GM21825 (cell line): ENCODE results near the gene SLC18A3.

Source experiments
- ATAC-seq: cut with Tn5 transposase; IDR thresholded peaks from one replicate; pipeline ENCODE4 v1.9.1; 2021; ENCODE audit warnings: mild to moderate bottlenecking, moderate library complexity; ENCODE audit not compliant: unreplicated experiment

The SLC18A3 gene

DNA sequence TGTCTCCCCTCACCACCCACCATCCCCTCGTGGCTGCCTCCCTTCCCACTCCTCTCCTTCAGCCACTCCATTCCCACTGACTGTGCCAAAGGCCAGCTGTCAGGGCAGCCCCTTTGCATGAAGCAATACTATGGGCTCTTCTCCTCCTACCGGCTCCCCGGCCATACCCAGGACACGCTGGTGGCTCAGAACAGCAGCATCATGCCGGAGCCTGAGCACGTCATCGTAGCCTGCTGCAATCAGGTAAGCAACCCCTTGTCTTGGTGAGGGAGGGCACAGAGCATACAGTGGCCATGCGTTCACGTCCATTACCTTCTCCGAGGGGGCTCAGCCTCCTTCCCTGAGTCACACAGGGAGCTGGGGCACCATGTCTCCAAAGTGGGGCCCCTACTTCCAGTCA, 15.3 kb downstream of the SLC18A3 start:
- no peak for ATAC-seq

DNA sequence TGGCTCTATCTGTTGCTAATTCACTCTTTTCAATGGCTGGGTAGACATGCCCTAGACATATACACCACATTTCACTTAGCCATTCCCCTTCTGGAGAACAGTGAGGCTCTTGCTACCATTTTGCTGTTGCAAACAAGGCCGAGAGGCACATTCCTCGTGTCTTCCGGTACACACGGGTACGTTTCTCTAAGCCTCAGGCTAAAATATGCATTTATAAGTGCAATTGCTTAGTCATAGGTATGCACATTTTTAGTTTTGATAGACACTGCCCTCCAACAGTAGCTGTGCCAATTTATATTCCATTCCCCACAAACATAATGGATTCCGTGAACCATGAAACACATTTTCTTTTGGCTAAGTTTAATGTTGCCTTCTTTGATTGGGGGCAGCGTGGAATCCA, 16.9 kb downstream of the SLC18A3 start:
- ATAC-seq, result no peak

DNA sequence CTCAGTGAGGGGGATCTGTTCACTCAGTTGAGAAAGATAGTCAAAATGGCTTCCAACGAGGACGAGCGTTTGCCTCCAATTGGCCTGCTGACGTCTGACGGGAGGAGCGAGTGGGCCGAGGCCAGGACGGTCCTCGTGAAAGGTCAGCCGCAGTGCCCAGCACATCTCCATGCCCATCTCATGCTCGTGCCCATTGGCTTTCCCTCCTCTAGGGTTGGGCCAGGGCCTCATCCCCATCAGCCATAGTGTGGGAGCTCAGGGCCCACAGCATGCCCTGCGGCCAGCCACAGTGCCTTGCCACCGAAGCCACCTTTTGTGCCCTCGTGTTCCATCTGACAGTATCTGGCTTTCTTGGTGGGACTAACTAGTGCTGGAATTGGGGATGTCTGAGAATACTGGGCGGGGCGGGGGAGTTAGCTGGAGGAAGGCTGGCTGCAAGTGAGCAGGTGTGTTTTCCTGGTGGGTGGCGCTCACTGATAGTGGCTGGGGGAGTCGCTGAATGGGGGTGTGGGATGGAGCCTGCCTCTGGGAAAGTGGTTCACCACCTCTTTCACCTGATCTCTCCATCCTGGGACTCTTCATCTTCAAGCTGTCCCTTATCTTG, 17.6 kb downstream of the SLC18A3 start:
- ATAC-seq, result no peak

DNA sequence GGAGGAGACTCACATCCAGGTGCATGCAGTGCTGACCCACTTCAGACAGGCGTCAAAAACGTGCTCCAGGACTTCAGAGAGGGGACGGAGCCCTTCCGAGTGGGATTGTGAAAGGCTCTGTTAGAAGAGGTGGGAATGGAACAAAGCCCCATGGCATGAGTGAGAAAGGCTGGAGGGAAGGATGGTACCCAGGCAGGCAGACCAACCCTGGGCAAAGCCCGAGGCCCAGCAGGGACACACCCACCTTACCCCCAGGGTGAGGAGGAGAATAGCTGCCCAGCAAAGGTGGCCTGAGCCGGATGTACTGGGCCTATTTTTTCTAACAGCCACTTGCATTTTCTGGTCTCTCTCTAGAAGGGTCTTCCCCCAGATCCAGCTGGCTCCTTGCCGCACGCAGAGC, 18.5 kb downstream of the SLC18A3 start:
- no peak for ATAC-seq

DNA sequence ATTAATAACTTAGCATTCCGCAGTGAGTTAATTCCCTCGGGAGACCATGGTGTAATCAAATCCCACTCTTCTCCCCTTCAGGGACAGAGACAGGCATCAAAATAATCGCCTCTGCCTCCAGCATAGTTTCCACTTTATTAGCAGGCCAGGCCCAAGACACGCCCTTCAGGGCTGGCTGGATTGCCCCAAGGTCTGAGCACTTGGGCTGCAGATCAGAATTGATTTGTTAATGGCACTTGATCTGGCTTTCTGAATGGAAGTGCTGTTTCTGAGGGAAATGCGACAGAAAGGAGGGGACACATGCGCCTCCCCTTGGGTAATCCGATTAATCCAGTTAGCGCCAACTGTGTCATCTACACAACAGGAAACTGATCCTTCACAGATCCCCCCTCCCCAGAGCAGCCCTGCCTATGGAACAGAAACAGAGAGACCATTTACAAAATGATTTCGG, 19.3 kb downstream of the SLC18A3 start:
- ATAC-seq, result no peak

DNA sequence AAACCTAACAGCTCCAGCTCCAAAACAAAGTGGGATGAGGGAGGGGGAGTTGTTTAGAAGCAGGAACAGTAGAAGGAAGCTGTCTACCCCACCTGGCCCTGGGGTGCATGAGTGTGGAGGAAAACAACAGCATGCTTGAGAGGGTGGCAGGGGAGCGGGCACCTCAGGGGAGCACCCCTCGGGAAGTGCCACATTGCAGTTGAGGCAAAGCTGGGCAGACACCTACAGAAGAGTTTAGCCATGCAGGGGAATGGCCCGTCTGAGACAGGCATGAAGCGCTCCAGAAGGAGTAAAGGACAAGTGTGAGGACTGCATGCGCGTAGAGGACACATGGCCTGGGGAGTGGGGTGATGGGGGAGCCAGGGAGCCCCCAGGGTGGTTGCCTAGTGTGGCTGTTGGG, 21.9 kb downstream of the SLC18A3 start:
- ATAC-seq, result no peak

DNA sequence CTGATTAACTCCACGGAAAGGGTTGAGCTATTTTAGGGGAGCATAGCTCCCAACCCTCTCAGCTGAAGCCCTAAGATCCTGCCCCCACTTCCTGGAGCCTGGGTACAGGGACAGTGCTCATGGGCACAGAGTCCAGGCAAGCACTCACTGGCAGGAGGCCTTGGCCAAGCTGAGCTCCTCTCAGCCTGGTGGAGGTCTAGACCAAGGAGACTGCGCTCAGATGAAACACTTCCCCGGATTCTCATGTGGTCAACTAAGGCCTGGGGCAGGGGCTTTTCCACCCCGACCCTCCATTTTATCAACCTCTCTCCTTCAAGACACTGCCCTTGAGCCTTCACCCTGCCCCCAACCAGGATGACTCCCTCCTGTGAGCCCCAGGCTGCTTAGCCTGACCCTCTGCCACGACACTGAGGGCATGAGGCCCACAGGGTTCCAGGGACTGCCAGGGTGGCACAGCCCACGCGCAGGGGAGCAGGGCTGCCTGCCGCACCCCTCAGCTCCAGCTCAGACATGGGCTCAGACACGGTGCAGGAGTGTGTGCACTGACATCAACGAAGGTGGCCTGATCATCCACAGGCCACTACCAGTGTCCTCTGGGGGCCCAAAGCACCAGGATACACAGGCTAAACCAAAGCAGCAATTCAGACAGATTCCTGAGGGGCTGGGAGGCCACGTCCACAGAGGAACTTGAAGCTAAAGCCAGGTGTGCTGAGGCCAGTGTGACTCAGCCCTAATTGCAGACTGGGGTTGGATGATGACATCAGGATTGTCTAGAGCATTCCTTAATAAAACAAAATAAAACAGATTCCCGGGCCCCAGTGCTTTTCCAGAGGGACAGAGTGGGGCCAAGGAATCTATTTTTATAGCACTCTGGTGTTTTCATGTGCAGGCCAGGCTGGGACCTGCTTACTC, 22.6 kb downstream of the SLC18A3 start:
- ATAC-seq, result no peak

DNA sequence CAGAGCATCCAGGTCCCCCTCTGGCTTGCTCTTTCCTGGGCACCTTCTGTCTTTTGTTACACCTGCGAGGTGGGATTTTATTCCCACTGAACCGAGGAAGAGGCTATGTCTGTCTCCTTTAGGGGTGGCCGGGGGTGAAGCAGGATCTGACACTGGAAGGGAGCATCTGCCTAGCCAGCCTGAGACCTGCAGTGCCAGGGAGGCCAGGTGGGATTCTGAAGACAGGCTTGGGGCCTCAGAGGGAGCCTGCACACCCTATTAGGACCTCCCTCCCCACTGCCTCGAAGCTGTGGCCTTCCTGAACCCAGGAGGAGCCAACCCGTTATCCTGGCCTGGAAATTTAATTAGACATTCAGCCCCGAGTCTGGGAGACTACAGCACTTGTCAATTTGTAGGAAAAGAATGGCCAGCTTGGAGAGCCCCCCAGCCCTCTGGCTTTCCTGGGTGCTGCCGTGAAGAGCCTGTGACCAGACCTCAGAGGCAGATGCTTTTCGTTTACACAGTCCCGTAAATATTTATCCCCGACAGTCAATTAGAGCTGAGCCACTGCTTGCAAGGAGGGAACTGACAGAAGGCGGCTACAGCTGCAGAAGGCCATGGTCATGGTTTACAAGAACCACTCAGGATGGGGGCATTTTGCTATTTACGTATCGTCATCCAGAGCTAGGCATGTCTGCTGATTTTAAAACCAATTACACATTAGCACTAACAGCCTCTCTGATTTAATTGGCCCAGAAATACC, 23.4 kb downstream of the SLC18A3 start:
- no peak for ATAC-seq

DNA sequence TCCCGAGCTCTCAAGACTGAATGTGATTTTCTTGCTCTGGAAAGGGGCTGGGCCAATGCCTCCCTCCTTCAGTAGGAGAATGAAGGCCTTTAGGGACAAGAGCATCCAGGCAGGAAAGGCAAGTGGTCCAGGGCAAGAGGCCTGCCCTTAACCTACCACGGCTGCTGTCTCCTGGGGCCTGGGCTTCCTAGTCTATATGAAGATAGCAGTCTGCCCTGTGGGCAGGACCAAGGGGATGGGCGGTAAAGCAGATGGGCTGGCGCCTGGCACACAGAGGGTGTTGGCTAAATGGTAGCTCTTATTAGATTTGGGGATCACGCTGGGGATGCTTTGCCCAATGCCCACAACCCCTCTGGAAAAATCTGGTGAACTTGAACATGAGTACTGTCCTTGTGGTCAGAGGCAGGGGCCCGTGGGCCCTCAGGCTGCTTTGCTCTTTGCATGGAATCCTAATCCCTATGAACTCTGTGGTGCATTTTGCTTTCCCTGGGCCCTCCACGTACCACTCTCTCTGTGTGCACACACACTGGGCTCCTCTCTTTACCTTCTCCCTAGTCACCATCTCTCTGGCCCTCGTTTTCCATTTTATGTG, 24.1 kb downstream of the SLC18A3 start:
- no peak for ATAC-seq

DNA sequence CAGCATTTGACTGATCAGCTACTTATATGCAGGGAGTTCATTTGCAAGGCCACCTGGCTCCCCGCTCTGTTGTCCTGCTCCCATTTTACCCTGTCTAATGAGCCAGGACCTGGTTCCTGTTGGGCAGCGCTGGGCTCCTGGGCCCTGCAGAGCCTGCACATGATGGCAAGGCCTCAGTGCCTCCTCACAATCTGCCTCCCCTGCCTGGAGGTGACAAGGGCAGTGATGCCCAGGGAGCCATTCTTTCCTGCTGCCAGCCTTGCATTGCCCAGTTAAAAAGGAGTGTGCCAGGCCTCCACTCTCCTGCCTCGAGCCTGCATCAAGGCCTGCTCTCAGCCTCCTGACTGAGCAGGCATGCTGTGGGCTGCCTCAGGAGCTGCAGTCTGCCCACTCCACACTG, 32.2 kb downstream of the SLC18A3 start:
- no peak for ATAC-seq

DNA sequence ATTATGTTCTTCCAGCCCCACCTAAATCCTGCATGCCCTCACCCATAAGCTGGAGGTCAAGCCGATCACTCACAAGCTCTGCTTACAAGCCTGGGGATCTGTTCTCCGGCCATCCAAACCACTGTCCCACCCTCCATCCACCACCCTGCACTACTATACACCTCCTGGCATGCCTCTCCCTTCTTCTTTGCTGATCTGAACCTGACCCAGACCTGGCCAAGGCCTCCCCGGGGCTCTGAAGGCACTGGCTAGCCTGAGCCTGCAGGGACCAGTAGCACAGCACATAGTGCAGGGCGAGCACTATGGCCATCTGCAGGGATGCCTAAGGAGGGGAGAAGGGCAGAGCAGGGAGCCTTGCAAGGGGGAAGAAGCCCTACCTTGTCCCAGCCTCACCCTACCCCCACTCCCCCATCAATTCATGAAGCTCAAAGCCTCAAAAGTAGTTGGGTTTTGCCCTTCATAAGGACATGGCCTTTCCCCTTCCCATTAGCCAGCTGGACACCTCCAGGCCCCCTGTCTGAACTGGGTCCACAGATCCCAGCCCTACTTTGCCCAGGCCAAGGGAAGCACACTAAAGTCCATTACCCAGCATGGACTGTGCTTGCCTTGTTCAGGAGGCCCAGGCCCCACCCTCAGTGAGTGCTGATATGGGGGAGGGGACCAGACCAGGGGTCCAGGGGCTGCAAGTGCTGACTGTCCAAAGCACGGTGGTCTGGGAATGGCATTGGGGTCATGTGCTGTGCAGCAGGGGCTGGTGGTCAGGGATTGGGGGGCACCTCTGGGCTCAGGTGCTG, 33.3 kb downstream of the SLC18A3 start:
- no peak for ATAC-seq

DNA sequence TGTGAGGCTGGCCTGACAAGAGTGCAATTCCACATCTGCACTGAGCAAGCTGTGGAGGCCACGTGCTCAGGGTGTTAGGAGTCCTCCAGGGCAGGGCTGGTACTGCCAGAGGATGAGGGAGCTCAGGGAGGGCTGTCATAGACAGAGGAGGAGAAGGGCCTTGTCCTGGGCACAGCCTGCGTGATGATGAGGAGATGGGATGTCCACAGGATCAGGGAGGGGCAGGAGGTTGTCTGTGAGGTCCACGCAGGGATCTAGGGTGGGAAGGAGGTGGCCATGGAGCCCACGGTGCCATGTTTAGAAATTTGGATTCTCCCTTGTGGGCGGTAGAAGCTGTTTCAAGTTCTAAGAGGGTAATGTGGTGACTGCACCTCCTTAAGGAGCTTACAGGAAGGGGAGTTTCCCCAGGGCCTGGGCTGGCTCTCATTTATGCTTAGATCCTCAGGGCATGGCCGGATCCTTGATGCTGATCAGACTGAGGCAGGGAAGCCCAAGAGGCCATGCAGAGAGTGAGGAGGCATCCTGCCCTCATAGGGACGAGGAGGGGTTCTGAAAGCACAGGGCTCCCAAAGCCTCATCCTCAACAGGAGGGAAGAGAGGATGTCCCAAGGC, 34.0 kb downstream of the SLC18A3 start:
- ATAC-seq, result no peak

DNA sequence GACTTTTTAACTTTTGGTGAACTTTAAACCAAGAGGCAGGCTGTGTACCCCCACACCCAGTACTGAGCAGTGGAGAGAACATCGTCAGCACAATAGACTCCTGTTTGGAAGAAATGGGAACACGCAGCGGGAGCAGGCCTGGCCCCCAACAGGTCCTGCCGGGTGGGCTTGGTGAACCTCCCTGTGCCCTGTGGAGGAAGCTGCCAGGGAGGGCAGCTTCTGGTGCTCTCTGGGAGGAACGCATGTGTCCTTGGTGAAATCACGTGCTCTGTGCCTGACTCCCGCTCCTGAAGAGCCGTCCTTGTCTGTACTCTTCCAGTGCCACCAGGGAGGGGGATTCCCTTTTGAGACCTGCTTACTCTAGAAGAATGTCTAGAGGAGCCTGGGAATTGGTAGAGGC, 35.3 kb downstream of the SLC18A3 start:
- ATAC-seq, result no peak

DNA sequence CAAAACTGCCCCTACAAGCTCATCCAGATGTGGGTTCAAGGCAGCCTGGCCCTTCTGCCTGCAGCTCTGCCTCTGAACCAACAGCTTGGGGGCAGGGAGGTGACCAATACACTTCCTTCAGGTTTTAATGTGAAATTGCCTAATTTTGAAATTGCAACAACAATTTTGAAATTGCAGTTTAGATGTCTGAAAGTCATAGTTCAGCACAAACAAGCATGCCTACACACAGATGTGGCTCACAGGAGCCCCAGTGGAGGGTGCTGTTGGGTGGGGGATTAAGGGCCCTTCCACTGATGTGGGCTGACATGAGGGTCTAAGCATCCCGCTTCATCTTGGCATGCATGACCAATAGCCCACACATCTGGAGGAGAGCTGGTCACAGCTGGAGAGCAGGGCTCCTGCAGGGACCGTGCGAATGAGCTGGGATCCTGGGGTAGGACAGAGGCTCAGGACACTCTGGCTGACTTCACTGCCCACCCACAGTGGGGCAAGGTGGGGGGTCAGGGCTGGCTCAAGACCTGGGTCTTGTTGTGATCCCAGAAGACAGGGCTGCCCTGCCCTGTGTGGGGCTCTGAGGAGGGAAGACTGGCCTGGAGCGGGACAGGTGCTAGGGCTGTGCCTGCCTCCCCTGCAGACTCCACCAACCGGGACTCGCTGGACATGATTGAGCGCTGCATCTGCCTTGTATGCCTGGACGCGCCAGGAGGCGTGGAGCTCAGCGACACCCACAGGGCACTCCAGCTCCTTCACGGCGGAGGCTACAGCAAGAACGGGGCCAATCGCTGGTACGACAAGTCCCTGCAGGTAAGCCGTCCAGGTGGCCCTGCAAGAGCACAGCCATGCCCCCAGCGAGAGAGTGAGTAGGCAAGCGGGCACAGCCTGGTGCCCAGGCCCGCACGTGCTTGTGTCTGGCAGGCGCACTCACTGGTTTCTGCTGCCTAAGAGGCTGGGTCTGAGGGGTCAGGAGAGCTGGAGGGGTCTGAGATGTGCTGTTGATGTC, 36.1 kb downstream of the SLC18A3 start:
- ATAC-seq, result no peak

DNA sequence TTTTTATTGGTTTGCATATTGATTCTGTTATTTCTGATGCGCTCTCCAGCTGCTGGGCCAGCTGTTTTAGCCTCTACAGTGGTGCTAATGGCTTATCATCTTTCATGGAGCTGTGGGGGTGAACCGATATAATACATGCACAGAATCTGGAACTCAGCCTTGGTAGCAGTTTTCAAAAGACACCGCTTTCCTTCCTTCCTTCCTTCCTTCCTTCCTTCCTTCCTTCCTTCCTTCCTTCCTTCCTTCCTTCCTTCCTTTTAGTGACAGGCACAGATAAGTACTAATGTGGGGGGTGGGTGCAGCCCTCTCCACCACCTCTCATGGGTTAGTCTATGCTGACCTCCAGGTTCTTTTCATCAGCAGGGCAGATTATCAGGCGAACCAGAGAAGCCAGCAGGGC, 37.4 kb downstream of the SLC18A3 start:
- no peak for ATAC-seq

DNA sequence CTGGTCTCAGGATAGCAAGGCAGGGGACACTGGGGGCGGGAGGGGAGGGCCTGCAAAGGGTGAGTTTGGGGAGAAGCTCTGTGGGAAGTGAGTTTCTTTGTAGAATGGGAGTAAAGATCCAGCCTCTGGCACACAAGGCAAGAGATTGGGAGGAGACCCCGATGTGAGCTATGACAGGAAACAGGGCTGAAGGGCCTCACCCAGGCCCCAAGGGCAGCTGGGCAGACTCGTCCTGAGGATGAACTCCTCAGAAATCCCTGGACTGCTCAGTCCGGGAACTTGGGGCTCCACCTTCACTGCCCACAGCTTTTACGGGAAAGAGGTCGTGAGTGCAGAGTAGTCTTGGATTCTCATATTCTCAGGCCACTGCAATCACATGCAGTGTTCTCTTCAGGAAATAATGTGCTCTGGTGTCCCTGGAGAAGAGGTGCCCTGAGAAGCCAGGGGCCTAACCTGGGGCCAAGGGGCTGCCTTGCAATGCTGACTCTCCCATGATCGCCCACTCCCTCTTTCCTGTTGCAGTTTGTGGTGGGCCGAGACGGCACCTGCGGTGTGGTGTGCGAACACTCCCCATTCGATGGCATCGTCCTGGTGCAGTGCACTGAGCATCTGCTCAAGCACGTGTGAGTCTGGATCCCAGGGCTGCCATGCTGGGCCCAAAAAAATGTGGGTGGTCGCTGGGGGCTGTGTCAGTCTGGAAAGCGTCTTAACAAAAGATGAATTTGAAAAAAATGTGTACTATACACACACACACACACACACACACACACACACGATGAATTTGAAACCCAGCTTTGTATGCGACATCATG, 38.1 kb downstream of the SLC18A3 start:
- no peak for ATAC-seq

DNA sequence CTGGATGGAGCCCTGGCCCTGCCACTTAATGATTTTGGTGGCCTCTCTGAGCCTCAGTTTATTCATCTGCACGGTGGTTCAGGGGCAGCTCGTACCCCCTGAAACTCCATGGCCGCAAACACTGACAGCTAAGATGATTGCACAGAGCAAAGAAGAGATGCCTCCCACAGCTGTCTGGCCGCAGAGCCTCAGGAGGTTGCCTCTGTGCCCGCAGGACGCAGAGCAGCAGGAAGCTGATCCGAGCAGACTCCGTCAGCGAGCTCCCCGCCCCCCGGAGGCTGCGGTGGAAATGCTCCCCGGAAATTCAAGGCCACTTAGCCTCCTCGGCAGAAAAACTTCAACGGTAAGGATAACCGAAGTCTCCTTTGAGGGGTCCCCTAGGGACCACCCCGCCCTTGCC, 39.2 kb downstream of the SLC18A3 start:
- no peak for ATAC-seq
